ENCODE measurements around the gene MYO15B. TPM values are rescaled to one million over a fixed set of nuclear protein-coding genes. Genes with fewer than 3 reads are reported as not detected.

MYO15B gene
- total and polyA plus RNA-seq, 2 of the 4 experiments (the other 2 are of a cell fraction) = 0.18 to 0.65 TPM

GRCh38 chr17:75616521-75617122 is 29.0 kb downstream of the MYO15B start:
- H4K5ac ChIP-seq (ENCODE audit: low read depth, low read length) = no peak overlapping the region
- intact Hi-C loops (cut with micrococcal nuclease) = no loop called here
- H2AK9ac ChIP-seq (replicated peaks; ENCODE audit: low read depth, low read length, poor library complexity) = no peak overlapping the region
- ATAC-seq (ENCODE audit: low read depth) = no peak
- H3K27ac ChIP-seq (ENCODE audit: insufficient read depth, low read length) = no peak overlapping the region
- no peak overlapping the region for H3K56ac ChIP-seq (ENCODE audit: extremely low read depth, insufficient read depth, low read length)
- no peak overlapping the region for H2BK20ac ChIP-seq (ENCODE audit: low read depth, low read length)
- no peaks in the 10 kb centered on the region for H4K20me1 ChIP-seq (ENCODE audit: insufficient read depth, low read length)
- no peak overlapping the region for H4K91ac ChIP-seq (ENCODE audit: insufficient read depth, low read depth, low read length)
- DNase-seq = no peak
- in situ Hi-C loops (cut with MboI; ENCODE audit: low sequenced_read_pairs) = no loop called here
- 90% methylated on average over 9 of the region's 24 CpGs; no CpG with 5 or more reads in 1 of the 2 experiments for WGBS, 2 experiments (ENCODE audit: extremely low coverage in 2 of 2, insufficient read length in 1 of 2)
- no peak overlapping the region for H3K14ac ChIP-seq (replicated peaks; ENCODE audit: low read depth, low read length)
- TF ChIP-seq RAD21 (IDR thresholded peaks at IDR 0.05; ENCODE audit: low read length) = no peak
- TF ChIP-seq ELK1 (IDR thresholded peaks at IDR 0.05; ENCODE audit: borderline replicate concordance, low read depth, low read length) = no peak
- TF ChIP-seq BHLHE40 (IDR thresholded peaks at IDR 0.05; ENCODE audit: low read depth, low read length) = no peak
- no peak for TF ChIP-seq CEBPB (IDR thresholded peaks at IDR 0.05; ENCODE audit: low read depth, low read length)
- TF ChIP-seq FOS (IDR thresholded peaks at IDR 0.05; ENCODE audit: low read depth, low read length) = no peak
- TF ChIP-seq POLR2A (IDR thresholded peaks at IDR 0.05; ENCODE audit: low read depth, low read length) = no peak
- TF ChIP-seq SMC3 (IDR thresholded peaks at IDR 0.05; ENCODE audit: low read depth, low read length) = no peak
- no peak for TF ChIP-seq CTCF (conservative IDR thresholded peaks at IDR 0.05; ENCODE audit: low read depth, low read length)
- TF ChIP-seq CHD1 (IDR thresholded peaks at IDR 0.05; ENCODE audit: low read depth, low read length) = no peak
- TF ChIP-seq MXI1 (IDR thresholded peaks at IDR 0.05; ENCODE audit: borderline replicate concordance, low read depth, low read length) = no peak
- TF ChIP-seq USF2 (IDR thresholded peaks at IDR 0.05; ENCODE audit: low read depth, low read length) = no peak
- no peak for TF ChIP-seq MAFK (IDR thresholded peaks at IDR 0.05; ENCODE audit: low read depth, low read length)
- no peak for TF ChIP-seq NFE2L2 (IDR thresholded peaks at IDR 0.05; ENCODE audit: low read depth, low read length)
- TF ChIP-seq MAZ (IDR thresholded peaks at IDR 0.05; ENCODE audit: borderline replicate concordance, low read depth, low read length) = no peak
- TF ChIP-seq RFX5 (IDR thresholded peaks at IDR 0.05; ENCODE audit: low read depth, low read length) = no peak
- H2AFZ ChIP-seq (replicated peaks; ENCODE audit: low read length, poor library complexity) = no peak overlapping the region
- ChIA-PET POLR2A (ENCODE audit: unreplicated experiment) (no interaction called here), CTCF (no interaction called here)
- no peak overlapping the region for H2BK5ac ChIP-seq (ENCODE audit: low read depth, low read length, poor library complexity, severe bottlenecking)
- H3K4ac ChIP-seq (ENCODE audit: low read depth, low read length) = no peak overlapping the region
- dilution Hi-C loops (cut with HindIII; ENCODE audit: low sequenced_read_pairs, unreplicated experiment) = no loop called here
- H2BK120ac ChIP-seq (ENCODE audit: low read depth, low read length) = no peak overlapping the region
- no peaks in the 10 kb centered on the region for H3K4me1 ChIP-seq (ENCODE audit: control insufficient read depth, insufficient read depth, low read length)
- H2AK5ac ChIP-seq (ENCODE audit: low read depth, low read length) = no peak overlapping the region
- H3K36me3 ChIP-seq (ENCODE audit: control insufficient read depth, insufficient read depth, low read length) = no peaks in the 10 kb centered on the region
- H3K79me1 ChIP-seq (ENCODE audit: low read depth in 1 of 2, low read length in 2 of 2) = no peaks in the 10 kb centered on the region
- H4K8ac ChIP-seq (ENCODE audit: low read depth in 2 of 2, low read length in 2 of 2) = no peak overlapping the region
- no peak overlapping the region for H3K9ac ChIP-seq (ENCODE audit: low read depth, low read length)
- no TSS peak for BruUV-seq (replicated peaks)
- no peak overlapping the region for H3K23ac ChIP-seq (ENCODE audit: low read depth, low read length)
- H3K9me1 ChIP-seq (ENCODE audit: insufficient read depth, low read length) = no peaks in the 10 kb centered on the region
- no peak overlapping the region for H3K4me2 ChIP-seq (ENCODE audit: low read depth, low read length)
- no peak overlapping the region for H2BK15ac ChIP-seq (ENCODE audit: low read depth, low read length)
- H3K9me3 ChIP-seq (ENCODE audit: control insufficient read depth, insufficient read depth, low read length) = no peaks in the 10 kb centered on the region
- H3K18ac ChIP-seq (ENCODE audit: low read depth, low read length) = no peak overlapping the region
- H3K27me3 ChIP-seq (ENCODE audit: control insufficient read depth, insufficient read depth, low read length) = peaks cover 14% of the 10 kb centered on the region; the same call in 1 of the 2 replicates
- H3K4me3 ChIP-seq (ENCODE audit: insufficient read depth, low read depth, low read length) = no peak overlapping the region

All from IMR-90 (cell line).